ENCODE data around the gene SELPLG.

Gene SELPLG

DNA sequence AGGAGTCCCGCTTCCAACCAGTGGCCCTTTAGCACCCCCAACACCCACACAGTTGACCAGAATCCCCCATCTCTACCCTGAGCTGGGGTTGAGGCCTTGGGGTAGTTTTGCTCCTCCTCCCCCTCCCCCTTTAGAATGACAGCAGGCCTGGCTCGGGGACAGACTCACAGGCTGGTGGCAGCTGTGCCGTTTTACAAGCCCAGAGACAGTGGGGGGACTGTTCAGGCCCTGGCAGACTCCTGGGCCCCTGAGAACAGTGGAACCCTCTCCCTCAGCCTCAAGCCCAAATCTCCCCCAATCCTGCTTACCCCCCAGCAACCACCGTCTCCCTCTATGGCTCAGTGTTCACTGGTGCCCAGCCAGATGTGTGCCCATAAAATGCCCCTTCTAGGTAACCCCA lies 45.9 kb downstream of the SELPLG start:
- no peak for DNase-seq (ENCODE audit: extremely low read depth, low read depth)
- TF ChIP-seq, protein P1, sequence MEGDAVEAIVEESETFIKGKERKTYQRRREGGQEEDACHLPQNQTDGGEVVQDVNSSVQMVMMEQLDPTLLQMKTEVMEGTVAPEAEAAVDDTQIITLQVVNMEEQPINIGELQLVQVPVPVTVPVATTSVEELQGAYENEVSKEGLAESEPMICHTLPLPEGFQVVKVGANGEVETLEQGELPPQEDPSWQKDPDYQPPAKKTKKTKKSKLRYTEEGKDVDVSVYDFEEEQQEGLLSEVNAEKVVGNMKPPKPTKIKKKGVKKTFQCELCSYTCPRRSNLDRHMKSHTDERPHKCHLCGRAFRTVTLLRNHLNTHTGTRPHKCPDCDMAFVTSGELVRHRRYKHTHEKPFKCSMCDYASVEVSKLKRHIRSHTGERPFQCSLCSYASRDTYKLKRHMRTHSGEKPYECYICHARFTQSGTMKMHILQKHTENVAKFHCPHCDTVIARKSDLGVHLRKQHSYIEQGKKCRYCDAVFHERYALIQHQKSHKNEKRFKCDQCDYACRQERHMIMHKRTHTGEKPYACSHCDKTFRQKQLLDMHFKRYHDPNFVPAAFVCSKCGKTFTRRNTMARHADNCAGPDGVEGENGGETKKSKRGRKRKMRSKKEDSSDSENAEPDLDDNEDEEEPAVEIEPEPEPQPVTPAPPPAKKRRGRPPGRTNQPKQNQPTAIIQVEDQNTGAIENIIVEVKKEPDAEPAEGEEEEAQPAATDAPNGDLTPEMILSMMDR (IDR thresholded peaks at IDR 0.05; ENCODE audit: low read depth, low read length, missing control alignments): no peak
- no peak overlapping the region for H3K4me3 ChIP-seq (replicated peaks; ENCODE audit: low read depth, low read length)

DNA sequence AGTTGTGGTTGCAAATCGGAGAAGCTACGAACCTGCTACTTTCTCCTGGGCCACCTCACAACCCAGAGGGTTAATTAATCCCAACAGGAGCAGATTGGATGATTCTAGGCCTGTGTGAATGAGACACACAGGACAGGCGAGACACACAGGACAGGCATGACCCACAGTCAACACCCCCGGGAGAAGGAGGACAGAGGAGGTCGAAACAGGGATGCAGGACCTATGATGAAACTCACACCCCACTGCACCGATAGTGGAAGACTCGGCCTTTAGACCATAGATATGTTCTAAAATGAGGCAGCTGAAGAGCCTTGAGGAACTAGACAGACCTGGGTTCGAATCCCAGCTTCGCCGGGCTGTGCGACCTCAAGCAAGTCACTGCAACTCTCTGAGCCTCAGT lies 47.4 kb downstream of the SELPLG start:
- no peak overlapping the region for H3K4me3 ChIP-seq (replicated peaks; ENCODE audit: low read depth, low read length)
- TF ChIP-seq, protein P1 (IDR thresholded peaks at IDR 0.05; ENCODE audit: low read depth, low read length, missing control alignments): no peak
- no peak for DNase-seq (ENCODE audit: extremely low read depth, low read depth)

DNA sequence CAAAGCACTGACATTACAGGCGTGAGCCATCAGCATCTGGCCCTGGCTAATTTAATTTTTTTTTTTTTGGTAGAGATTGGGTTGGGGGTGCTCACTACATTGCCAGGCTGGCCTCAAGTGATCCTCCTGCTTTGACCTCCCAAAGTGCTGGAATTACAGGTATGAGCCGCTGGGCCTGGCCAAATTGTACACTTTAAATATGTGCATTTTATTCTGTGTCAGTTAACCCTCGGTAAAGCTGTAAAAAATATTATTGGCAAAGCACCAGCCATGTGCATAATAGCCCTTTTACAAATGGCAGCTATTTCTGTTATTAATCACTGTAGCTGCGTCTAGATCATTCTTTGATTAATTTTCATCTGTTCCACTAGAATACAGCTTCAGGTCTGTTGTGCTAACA lies 47.8 kb downstream of the SELPLG start:
- TF ChIP-seq, protein P1 (IDR thresholded peaks at IDR 0.05; ENCODE audit: low read depth, low read length, missing control alignments): no peak
- H3K4me3 ChIP-seq (replicated peaks; ENCODE audit: low read depth, low read length): no peak overlapping the region
- DNase-seq (ENCODE audit: extremely low read depth, low read depth): no peak

DNA sequence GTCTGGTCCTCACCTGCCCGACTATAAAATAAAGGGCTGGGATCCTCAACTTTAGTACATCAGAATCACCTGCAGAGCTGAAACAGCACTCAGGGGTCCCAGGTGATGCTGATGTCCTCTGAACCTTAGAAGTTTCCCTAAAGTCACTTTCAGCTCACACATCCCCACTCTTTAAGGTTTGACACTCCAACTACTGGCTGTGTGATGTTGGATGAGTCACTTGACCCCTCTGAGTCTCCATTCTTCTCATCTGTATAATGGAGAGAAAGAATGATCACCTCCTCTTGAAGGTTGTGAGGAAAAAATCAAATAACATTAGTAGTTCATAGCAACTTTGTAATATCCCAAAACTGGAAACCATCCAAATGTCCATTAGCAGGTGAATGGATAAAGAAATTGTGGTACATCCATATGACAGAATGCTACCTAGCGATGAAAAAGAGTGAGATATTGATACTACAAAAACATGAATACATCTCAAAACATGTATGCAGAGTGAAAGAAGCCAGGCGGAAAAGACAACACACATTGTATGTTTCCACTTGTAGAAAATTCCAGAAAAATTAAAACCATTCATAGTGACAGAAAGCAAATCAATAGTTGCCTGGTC lies 49.1 kb downstream of the SELPLG start:
- TF ChIP-seq, protein P1 (IDR thresholded peaks at IDR 0.05; ENCODE audit: low read depth, low read length, missing control alignments): no peak
- H3K4me3 ChIP-seq (replicated peaks; ENCODE audit: low read depth, low read length): no peak overlapping the region
- DNase-seq (ENCODE audit: extremely low read depth, low read depth): no peak

DNA sequence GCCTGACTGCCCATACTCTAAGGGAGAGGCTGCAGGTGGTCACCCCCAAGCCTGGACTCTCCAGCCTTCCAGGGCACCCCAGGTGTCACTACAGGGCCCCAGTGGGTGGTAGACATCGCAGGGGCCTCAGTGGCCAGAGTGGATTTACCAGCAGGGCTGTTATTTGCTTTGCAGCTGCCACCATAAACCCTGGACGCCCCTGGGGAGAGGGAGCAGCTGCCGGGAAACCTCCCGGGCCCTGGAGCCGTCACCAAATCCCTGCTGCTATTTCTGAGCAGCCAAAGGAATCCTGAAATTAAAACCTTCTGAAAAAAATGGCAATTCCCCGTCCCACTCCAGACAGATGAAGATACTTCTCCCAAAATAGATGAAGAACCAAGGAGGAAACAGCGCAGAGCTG lies 49.7 kb downstream of the SELPLG start:
- TF ChIP-seq, protein P1 (IDR thresholded peaks at IDR 0.05; ENCODE audit: low read depth, low read length, missing control alignments): no peak
- no peak for DNase-seq (ENCODE audit: extremely low read depth, low read depth)
- no peak overlapping the region for H3K4me3 ChIP-seq (replicated peaks; ENCODE audit: low read depth, low read length)

DNA sequence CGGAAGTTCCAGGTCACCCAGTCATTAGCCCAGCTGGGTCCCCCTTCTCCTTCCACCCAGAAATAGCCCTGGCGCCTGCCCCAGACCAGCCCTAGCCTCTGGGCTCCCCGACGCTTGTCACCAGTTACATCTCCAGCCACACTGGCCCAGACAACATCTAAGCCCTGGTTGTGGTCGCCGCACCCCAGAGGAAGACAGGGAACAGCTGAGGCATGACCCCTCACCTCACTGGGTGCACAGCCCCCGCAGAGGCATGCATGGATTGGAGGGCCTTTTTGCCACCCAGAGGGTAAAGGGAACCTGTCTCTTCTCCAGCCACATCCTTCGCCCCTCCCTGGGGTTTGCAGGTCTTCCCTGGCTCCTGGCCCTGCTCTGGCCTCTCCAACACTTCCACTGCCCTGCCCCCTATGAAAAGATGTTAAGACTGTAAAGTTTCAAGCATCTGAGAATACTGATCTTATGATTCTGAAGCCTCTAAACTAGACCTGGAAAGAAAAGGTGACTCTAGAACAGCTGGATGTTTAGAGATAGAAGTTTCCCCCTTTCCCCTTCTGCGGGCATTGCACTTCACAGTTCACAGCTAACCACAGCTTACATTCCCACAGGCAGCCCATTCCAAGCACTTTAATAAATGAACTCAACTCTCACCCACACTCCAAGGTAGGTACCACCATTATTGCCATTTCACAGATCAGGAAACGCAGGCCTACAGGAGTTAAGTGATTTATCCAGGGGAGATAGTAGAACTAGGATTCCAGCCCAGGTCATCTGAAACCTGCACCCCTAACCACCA lies 50.5 kb downstream of the SELPLG start:
- DNase-seq (ENCODE audit: extremely low read depth, low read depth): no peak
- TF ChIP-seq, protein P1 (IDR thresholded peaks at IDR 0.05; ENCODE audit: low read depth, low read length, missing control alignments): no peak
- no peak overlapping the region for H3K4me3 ChIP-seq (replicated peaks; ENCODE audit: low read depth, low read length)
